ENCODE results near the gene CALML4.

Gene CALML4

GRCh38 chr15:68220967-68221366, 15.8 kb upstream of the CALML4 start (continued):
- TF ChIP-seq GLIS3 (CRISPR knock-in tag; IDR thresholded peaks at IDR 0.05) (no peak), TOX (CRISPR knock-in tag; IDR thresholded peaks at IDR 0.05; ENCODE audit: borderline replicate concordance) (no peak), CSDC2 (CRISPR knock-in tag; IDR thresholded peaks at IDR 0.05) (no peak), CREB5 (CRISPR knock-in tag; IDR thresholded peaks at IDR 0.05; ENCODE audit: low read depth) (no peak)

- ATAC-seq, result no peak
- TF ChIP-seq TSHZ2 (CRISPR knock-in tag; IDR thresholded peaks at IDR 0.05), result no peak
- no peak for TF ChIP-seq CSDC2 (CRISPR knock-in tag; IDR thresholded peaks at IDR 0.05)
- no peak for TF ChIP-seq ZNF565 (CRISPR knock-in tag; conservative IDR thresholded peaks at IDR 0.05; ENCODE audit: low read depth)
- TF ChIP-seq ZFP3 (CRISPR knock-in tag; IDR thresholded peaks at IDR 0.05), result no peak
- no peak for TF ChIP-seq SNAI2 (CRISPR knock-in tag; IDR thresholded peaks at IDR 0.05)
- no peak for TF ChIP-seq ZFP30 (CRISPR knock-in tag; IDR thresholded peaks at IDR 0.05)
- TF ChIP-seq POU6F1 (CRISPR knock-in tag; IDR thresholded peaks at IDR 0.05; ENCODE audit: borderline replicate concordance, low read depth), result no peak
- TF ChIP-seq ZC3H10 (CRISPR knock-in tag; IDR thresholded peaks at IDR 0.05), result no peak
- no peak for TF ChIP-seq PPARA (CRISPR knock-in tag; IDR thresholded peaks at IDR 0.05; ENCODE audit: borderline replicate concordance)
- no peak for TF ChIP-seq ESRRG (CRISPR knock-in tag; IDR thresholded peaks at IDR 0.05)
- no peak for TF ChIP-seq OSR1 (CRISPR knock-in tag; IDR thresholded peaks at IDR 0.05)
- TF ChIP-seq ZNF70 (CRISPR knock-in tag; IDR thresholded peaks at IDR 0.05), result no peak
- no peak for TF ChIP-seq ARNTL (CRISPR knock-in tag; IDR thresholded peaks at IDR 0.05; ENCODE audit: borderline replicate concordance, low read depth)
Observed at GRCh38 chr15:68220489-68220888, 15.4 kb upstream of the CALML4 start.

- ATAC-seq, result no peak
- TF ChIP-seq ISL1 (CRISPR knock-in tag; IDR thresholded peaks at IDR 0.05), result no peak
Observed at GRCh38 chr15:68218847-68219798, 14.0 kb upstream of the CALML4 start.

GRCh38 chr15:68218331-68218730, 13.2 kb upstream of the CALML4 start:
- no peak for TF ChIP-seq GLIS3 (CRISPR knock-in tag; IDR thresholded peaks at IDR 0.05)
- no peak for TF ChIP-seq ZNF8 (CRISPR knock-in tag; IDR thresholded peaks at IDR 0.05)
- TF ChIP-seq POU6F1 (CRISPR knock-in tag; IDR thresholded peaks at IDR 0.05; ENCODE audit: borderline replicate concordance, low read depth), result no peak
- no peak for TF ChIP-seq ZC3H10 (CRISPR knock-in tag; IDR thresholded peaks at IDR 0.05)
- no peak for TF ChIP-seq ARNTL (CRISPR knock-in tag; IDR thresholded peaks at IDR 0.05; ENCODE audit: borderline replicate concordance, low read depth)
- no peak for TF ChIP-seq OSR1 (CRISPR knock-in tag; IDR thresholded peaks at IDR 0.05)
- TF ChIP-seq ZNF70 (CRISPR knock-in tag; IDR thresholded peaks at IDR 0.05), result no peak
- TF ChIP-seq CSDC2 (CRISPR knock-in tag; IDR thresholded peaks at IDR 0.05), result no peak
- no peak for TF ChIP-seq ISL1 (CRISPR knock-in tag; IDR thresholded peaks at IDR 0.05)
- no peak for TF ChIP-seq PATZ1 (CRISPR knock-in tag; IDR thresholded peaks at IDR 0.05; ENCODE audit: borderline replicate concordance)
- TF ChIP-seq PPARA (CRISPR knock-in tag; IDR thresholded peaks at IDR 0.05; ENCODE audit: borderline replicate concordance), result no peak
- no peak for TF ChIP-seq BACH2 (CRISPR knock-in tag; IDR thresholded peaks at IDR 0.05; ENCODE audit: borderline replicate concordance)
- TF ChIP-seq RARB (CRISPR knock-in tag; IDR thresholded peaks at IDR 0.05), result no peak
- TF ChIP-seq TOX (CRISPR knock-in tag; IDR thresholded peaks at IDR 0.05; ENCODE audit: borderline replicate concordance), result no peak
- TF ChIP-seq ZFP30 (CRISPR knock-in tag; IDR thresholded peaks at IDR 0.05), result no peak
- TF ChIP-seq SNAI2 (CRISPR knock-in tag; IDR thresholded peaks at IDR 0.05), result no peak
- TF ChIP-seq ZNF565 (CRISPR knock-in tag; conservative IDR thresholded peaks at IDR 0.05; ENCODE audit: low read depth), result no peak
- TF ChIP-seq ESRRG (CRISPR knock-in tag; IDR thresholded peaks at IDR 0.05), result no peak
- TF ChIP-seq TSHZ2 (CRISPR knock-in tag; IDR thresholded peaks at IDR 0.05), result no peak
- TF ChIP-seq ZFP3 (CRISPR knock-in tag; IDR thresholded peaks at IDR 0.05), result no peak
- ATAC-seq, result no peak

All from SK-N-SH treated with all-trans-retinoic acid at 6 μM for 48 hours (cell line).